GM18499 (cell line): ENCODE results near the gene ABHD1.
"Not testable (repeated sequence)": the region's sequence is repeated elsewhere in the genome, so short reads cannot be mapped to it uniquely, and the experiment has no call there.

Experiments
- ATAC-seq: cut with Tn5 transposase; IDR thresholded peaks from one replicate; pipeline ENCODE4 v1.9.1; 2021; ENCODE audit warnings: moderate number of reproducible peaks; ENCODE audit not compliant: insufficient read depth, unreplicated experiment

The ABHD1 gene

GRCh38 chr2:27108221-27108620, 15.4 kb upstream of the ABHD1 start:
- no peak for ATAC-seq

GRCh38 chr2:27109083-27109482, 14.5 kb upstream of the ABHD1 start:
- ATAC-seq, result no peak

- ATAC-seq, result not testable (repeated sequence)
These were observed 12.8 kb upstream of the ABHD1 start for GRCh38 chr2:27110603-27111352.

GRCh38 chr2:27111392-27112078, 12.1 kb upstream of the ABHD1 start:
- not testable (repeated sequence) for ATAC-seq

- no peak for ATAC-seq
These were observed 8.1 kb upstream of the ABHD1 start for GRCh38 chr2:27115519-27115918.

GRCh38 chr2:27117995-27118524, 5.6 kb upstream of the ABHD1 start:
- ATAC-seq, result no peak

GRCh38 chr2:27118525-27119329, 4.9 kb upstream of the ABHD1 start, which contains the start of gene CGREF1:
TSS of gene CGREF1 (minus strand) at chr2:27119128. CDS start at chr2:27104366, 14,762 bp downstream.
- no peak for ATAC-seq

GRCh38 chr2:27119330-27119670, 4.3 kb upstream of the ABHD1 start:
- ATAC-seq, result not testable (repeated sequence)

GRCh38 chr2:27121906-27122305, 1.7 kb upstream of the ABHD1 start:
- no peak for ATAC-seq

GRCh38 chr2:27122791-27123190, 824 bp upstream of the ABHD1 start:
- no peak for ATAC-seq

- ATAC-seq, result no peak
These were observed 1.5 kb downstream of the ABHD1 start for GRCh38 chr2:27125104-27125503.

- no peak for ATAC-seq
These were observed 2.7 kb downstream of the ABHD1 start for GRCh38 chr2:27126252-27126710.

- ATAC-seq, result no peak
These were observed 4.5 kb downstream of the ABHD1 start for GRCh38 chr2:27127883-27128667.

GRCh38 chr2:27128668-27129571, 5.3 kb downstream of the ABHD1 start:
- ATAC-seq, result no peak

- ATAC-seq, result no peak
These were observed 6.8 kb downstream of the ABHD1 start for GRCh38 chr2:27130396-27130795.

GRCh38 chr2:27131429-27131828, 7.8 kb downstream of the ABHD1 start:
- ATAC-seq, result no peak

GRCh38 chr2:27133195-27133875, 9.7 kb downstream of the ABHD1 start:
- ATAC-seq, result no peak
